HS-5 (cell line): ENCODE results near the gene MBD5.

Source experiments
- DNase-seq: peaks from one replicate; pipeline ENCODE4 v3.0.0-alpha.2; 2012; ENCODE audit warnings: low read depth

Gene MBD5

DNA sequence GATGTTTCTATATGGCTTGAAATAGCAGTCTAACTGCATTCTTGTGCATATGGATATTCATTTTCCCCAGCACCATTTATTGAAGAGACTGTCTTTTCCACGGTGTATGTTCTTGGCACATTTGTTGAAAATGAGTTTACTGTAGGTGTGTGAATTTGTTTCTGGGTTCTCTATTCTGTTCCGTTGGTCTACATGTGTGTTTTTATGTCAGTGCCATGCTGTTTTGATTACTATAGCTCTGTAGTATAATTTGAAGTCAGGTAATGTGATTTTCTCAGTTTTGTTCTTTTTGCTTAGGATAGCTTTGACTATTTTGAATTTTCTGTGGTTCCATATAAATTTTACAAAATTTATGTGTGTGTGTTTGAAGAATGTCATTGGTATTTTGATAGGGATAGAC lies 201.0 kb downstream of the MBD5 start:
- DNase-seq: no peak

GRCh38 chr2:148231858-148232257 lies 211.0 kb downstream of the MBD5 start:
- DNase-seq: no peak

- no peak for DNase-seq
Observed at GRCh38 chr2:148234143-148234542, 213.3 kb downstream of the MBD5 start.

DNA sequence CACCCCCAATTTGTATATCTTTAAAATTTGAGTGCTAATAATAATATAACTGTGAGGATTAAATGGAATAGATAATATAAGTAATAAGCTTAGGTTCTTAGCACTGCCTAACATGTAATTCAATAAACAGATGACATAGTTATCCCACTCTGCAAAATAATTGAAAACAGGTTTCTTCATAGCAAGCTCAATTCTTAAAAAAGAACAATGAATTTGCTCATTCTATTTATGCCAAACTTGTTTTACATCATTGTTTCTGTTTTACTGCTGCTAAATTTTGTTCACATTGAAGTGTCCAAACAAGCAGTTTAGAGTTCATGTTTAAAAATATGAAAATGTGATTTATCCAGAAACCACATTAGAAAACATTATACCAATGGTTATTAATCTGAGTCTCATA lies 217.0 kb downstream of the MBD5 start:
- DNase-seq: no peak

- no peak for DNase-seq
Observed at GRCh38 chr2:148238561-148238960, 217.7 kb downstream of the MBD5 start.

DNA sequence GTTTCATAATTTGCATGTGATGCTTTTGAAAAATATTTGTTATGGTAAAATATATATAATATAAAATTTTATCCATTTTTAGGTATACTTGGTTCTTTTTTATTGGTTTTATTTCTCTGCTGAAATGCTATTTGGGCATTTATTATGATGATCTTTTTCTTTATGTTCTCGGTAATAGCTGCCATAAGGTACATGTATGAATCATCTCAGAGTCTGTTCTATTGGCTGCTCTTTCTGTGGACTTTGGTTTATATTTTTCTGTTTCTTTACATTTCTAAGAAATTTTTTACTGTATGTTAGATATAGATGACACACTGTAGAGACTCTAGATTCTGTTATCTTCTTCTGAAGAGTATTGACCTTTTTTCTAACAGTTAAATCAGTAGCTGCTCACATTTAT lies 219.9 kb downstream of the MBD5 start:
- DNase-seq: no peak

DNA sequence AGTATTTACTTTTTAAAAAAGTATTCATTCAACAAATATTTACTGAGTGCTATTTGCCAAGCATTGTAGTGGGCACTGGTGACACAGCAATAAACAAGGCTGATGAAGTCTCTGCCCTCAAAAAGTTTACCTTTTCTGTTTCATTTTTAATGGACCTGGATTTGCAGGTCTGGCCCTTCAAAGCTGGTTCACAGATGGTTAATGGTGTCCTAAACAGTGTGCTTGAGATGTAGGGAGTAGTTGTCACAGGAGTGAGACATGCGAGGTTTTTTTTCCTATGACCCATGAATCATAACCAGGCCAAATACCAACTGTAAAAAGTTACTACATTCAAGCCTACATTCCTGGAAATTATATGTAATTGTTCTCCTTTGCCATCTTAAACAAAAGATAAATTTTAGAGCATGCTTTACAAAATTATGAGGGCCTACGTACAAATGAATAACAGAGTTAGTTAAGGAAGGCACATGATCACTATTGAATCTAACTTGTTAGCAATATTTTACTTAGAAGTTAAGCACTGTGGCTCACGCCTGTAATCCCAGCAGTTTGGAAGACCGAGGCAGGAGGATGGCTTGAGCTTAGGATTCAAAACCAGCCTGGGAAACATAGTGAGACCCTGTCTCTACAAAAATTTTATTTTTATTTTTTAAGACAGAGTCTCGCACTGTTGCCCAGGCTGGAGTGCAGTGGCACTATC lies 223.9 kb downstream of the MBD5 start:
- DNase-seq: peak; percentile 52

DNA sequence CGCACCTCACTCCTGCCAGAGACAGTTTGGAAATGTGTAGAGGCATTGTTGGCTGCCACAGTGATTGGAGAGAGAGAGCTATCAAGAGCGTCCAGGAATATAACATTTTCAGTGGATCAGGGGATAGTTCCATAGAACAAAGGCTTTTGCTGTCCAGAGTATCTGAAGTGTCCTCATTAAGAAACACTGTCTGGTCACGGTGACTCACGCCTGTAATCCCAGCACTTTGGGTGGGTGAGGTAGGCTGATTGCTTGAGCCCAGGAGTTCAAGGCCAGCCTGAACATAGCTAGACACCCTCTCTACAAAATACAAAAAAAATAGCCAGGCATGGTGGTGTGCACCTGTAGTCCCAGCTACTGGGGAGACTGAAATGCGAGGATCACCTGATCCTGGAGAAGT lies 231.1 kb downstream of the MBD5 start:
- no peak for DNase-seq

GRCh38 chr2:148252646-148253045 lies 231.8 kb downstream of the MBD5 start:
- no peak for DNase-seq

DNA sequence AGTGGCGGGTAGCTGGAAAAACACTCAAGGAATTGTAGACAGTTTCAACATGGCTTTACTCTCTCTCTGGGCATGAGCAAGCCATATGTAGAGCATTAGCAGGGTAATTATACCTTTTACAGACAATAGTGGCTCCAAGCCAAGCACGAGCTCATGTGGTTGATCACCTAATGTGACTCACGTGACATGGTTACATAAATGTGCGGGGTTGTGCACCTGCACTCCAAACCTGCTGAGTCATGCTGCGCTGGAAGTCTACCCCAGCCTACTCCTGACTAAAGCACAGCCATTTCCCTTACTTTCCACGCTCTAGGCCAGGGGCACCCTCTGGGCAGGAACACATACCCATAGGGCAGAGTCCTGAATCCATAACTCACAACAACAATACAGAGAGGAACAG lies 232.8 kb downstream of the MBD5 start:
- no peak for DNase-seq

GRCh38 chr2:148255929-148256328 lies 235.0 kb downstream of the MBD5 start:
- DNase-seq: no peak

GRCh38 chr2:148257276-148257675 lies 236.4 kb downstream of the MBD5 start:
- DNase-seq: no peak

- DNase-seq: no peak
Observed at GRCh38 chr2:148258124-148258523, 237.2 kb downstream of the MBD5 start.

DNA sequence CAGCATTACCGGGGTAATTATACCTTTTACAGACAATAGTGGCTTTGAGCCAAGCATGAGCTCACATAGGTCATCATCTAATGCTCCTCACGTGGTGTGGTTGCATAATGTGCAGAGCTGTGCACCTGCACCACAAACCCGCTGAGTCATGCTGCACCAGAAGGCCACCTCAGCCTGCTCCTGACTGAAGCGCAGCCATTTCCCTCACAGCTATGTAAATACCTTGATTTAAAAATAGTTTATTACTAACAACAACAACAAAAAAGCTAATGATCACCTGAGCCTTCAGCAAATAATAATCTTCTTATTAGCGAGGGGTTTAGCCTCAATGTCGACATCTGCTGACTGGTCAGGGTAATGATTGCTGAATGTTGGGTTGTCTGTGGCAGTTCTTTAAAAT lies 238.8 kb downstream of the MBD5 start:
- DNase-seq: no peak

DNA sequence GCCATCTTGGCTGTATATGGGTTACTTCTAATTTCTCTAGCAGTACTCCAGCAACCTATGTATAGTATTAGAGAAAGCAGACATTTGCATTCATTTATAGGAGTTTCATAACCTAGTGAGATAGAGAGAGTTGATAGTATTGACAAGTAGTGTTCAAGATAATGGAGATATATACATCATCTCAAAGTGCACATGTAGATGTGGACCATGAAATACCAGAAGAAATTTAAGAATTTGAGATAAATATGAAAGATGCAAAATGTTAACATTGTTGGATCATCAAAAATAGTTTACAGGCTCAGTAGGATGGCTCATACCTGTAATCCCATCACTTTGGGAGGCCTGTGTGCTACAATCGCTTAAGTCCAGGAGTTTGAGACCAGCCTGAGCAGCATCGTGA lies 243.0 kb downstream of the MBD5 start:
- DNase-seq: no peak

DNA sequence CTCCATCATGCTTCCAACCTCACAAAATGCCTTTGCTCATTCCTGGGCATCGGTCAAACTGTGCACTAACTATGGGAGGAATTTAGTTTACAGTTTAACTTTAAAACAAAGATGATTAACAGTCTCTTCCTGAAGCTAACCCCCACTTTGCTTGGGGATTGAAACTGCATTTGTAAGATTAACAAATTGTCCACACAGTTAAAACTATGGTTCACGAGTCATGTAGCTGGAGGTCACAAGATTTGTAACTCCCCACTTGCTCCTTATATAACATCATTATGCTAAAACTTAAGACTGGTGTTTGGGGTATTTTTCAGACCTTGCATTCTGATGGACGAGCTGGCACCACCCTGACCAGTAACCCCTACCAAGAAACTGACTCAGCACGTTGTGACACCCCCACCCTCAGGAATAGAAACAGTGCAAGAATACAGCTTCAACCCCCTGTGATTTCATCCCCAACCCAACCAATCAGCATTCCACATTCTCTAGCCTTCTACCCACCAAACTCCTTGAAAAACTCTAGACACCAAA lies 252.3 kb downstream of the MBD5 start:
- DNase-seq: no peak

DNA sequence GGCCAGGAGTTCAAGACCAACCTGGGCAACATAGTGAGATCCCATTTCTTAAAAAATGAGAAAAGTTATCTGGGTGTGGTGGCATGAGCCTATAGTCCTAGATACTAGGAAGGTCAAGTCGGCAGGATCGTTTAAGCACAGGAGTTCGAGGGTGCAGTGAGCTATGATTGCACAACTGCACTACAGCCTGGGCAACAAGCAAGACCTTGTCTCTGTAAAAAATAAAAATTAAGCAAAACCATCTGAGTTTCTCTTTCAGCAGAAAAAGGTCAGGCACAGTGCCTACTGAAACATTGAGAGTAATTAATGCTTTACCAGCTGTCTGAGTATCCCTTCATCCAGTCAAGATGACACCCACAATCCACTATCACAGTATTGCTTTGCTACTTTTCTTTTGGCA lies 258.3 kb downstream of the MBD5 start:
- DNase-seq: no peak

DNA sequence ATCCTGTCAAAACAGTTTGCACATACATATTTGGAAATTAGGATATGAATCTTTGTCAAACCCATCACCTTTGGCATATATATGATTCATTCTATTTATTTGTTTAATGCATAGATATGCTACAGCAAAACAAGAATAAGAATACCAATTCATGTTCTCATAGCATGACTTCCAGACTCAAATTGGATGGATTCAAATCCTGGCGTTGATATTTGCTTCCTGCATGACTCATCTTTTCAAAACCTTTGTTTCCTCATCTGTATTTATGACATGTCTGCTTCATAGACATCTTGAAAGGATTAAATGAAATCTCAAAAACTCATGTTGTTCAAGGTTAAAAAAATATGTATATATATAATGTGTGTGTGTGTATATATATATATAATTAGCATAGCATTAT lies 261.3 kb downstream of the MBD5 start:
- DNase-seq: peak; percentile 43

DNA sequence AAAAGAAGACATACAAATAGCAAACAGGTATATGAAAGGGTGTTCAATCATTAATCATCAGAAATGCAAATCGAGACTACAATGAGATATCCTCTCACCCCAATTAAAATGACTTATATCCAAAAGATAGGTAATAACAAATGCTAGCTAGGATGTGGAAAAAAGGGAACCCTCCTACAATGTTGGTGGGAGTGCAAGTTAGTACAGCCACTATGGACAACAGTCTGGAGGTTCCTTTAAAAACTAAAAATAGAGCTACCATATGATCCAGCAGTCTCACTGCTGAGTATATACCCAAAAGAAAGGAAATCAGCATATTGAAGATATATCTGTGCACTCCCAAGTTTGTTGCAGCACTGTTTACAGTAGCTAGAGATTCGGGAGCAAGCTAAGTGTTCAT lies 271.5 kb downstream of the MBD5 start:
- no peak for DNase-seq

DNA sequence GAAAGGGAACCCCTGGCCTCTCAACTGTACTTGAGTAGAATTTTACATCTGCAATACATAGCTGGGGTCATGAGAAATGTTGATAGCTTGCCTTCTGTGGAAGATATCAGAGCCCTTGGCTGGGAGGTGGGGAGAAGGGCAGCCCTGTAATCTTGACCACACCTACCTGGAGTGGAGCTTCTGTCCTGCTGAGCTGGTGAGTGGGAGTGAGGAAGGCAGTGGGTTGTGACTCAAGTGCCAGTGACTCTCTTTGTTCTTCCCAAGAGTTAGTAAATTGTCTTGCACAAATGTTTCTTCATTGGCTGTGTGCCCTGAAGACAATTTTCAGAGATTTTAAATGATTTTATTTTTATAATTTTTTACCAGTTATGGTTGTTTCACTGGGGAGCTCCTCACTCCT lies 277.3 kb downstream of the MBD5 start:
- DNase-seq: no peak

DNA sequence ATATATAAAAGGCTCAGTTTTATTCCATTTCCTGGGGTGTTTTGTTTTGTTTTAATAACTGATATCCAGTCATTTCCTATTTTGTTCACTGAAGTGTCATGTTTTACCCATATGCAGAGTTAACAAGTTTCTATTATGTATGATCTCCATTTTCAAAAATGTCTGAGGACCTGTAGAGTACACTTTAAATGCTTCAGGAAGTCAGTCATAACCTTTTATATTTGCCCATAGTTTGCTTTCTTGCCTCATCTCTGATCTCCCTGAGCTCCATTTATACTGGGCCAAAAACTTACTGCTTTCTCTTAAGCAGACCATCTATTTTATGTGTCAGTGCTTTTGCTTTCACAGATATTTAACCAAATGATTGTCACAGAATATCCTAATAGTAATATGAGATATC lies 278.7 kb downstream of the MBD5 start:
- no peak for DNase-seq

- no peak for DNase-seq
Observed at GRCh38 chr2:148300544-148300943, 279.7 kb downstream of the MBD5 start.

DNA sequence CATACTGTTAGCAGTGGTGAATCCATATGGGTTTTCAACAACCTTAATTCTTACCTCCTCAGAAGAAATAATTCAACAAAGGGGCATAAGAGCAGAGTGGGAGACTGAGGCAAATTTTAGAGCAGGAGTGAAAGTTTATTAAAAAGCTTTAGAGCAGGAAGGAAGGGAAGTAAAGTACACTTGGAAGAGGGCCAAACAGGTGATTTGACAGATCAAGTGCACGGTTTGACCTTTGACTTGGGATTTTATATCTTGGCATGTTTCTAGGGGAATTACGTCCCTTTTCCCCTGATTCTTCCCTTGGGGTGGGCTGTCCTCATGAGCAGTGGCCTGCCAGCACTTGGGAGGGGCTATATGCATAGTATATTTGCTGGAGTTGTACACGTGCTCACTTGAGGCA lies 280.5 kb downstream of the MBD5 start:
- DNase-seq: no peak

DNA sequence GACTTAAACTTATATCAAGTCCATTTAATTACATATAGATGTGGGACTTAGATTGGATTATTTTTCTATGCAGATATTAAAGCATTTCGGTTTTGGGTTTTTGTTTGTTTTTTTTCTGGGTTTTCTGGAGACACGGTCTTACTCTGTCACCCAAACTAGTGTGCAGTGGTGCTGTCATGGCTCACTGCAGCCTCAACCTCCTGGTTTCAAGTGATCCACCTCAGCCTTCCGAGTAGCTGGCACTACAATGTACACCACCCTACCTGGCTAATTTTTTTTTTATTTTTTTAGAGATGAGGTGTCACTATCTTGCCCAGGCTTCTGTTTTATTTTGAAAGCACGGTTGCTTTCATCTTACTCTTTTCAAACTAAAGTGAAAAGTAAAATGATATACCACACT lies 281.6 kb downstream of the MBD5 start:
- no peak for DNase-seq
